Measurements from ENCODE around the gene SH3GL1.
A peak's percentile ranks its signal among the peaks of the same experiment; 100 is the strongest.

The SH3GL1 gene, protein sequence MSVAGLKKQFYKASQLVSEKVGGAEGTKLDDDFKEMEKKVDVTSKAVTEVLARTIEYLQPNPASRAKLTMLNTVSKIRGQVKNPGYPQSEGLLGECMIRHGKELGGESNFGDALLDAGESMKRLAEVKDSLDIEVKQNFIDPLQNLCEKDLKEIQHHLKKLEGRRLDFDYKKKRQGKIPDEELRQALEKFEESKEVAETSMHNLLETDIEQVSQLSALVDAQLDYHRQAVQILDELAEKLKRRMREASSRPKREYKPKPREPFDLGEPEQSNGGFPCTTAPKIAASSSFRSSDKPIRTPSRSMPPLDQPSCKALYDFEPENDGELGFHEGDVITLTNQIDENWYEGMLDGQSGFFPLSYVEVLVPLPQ

DNA sequence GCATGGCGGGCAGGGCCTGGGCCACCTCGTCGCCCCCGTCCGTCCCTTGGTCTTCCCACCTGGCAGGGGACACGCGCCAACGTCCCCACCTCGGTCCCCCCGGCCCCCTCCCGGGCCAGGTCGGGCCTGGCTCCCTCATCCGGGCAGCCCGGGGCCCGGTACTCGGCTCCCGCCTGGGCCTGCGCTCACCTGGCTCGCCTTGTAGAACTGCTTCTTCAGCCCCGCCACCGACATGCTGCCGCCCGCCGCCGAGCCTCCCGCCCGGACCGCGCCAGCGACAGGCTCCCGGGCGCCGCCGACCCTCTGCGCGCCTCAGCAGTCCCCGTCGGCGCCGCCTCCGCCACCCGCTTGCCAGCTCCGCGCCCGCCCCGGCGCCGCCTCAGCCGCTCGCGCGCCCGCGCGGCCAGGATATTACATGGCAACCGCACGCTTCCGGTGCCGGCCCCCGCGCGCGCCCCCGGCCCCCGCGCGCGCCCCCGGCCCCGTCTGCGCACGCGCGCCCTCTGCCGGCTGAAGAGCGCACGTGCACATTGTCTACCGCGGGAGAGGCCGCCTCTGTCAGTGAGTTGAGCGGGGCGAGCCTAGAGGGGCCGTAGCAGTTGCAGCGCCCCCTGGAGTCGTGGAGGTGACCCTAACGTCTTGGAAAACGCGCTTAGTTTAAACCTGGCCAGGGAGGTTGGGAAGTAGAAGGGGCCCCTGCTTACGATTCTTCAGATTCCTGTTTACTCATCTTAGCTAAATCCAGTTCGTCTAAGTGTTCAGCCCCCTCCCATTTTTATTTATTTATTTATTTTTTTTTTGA lies at the start of gene SH3GL1:
TSS of gene SH3GL1 (minus strand) at position 413 of the 802 bp plus-strand sequence. CDS start at position 234, 179 bp downstream.
- peak; percentile 85 to 89 for DNase-seq (ENCODE audit: low read depth in 2 of 2, low spot score in 1 of 2)

GRCh38 chr19:4449639-4450028 lies 49.3 kb upstream of the SH3GL1 start:
- DNase-seq (ENCODE audit: low read depth in 2 of 2, low spot score in 1 of 2), result no peak

DNA sequence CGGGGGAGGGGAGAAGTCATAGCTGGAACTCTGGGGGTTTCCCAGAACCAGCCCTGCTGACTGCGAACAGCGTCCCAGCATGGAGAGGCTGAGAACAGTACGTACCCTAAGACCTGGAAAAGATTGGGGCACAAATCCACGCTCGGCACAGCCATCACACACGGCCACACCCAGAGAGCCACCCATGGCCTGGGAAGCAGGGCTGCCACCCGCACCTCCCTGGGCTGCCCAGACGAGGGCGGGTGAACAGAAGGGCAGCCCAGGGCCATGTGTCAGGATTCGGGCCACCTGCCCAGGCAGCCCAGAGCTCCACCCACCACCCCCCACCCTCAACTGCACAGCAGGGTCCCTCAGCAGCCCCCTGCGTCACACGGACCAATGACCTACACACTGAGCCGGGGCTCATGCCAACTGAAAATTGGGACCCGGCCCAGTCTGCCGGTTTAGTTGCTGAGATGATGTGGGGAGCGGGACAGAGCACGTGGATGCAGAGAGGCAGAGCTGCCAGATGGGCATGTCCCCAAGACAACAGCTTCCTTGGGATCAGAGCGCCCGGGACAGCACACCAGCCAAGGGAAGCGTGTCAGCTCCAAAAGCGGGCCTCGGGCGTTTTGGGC lies 48.8 kb upstream of the SH3GL1 start:
- no peak for DNase-seq (ENCODE audit: low read depth in 2 of 2, low spot score in 1 of 2)

- DNase-seq (ENCODE audit: low read depth in 2 of 2, low spot score in 1 of 2), result no peak
These were observed 48.0 kb upstream of the SH3GL1 start for GRCh38 chr19:4448147-4448985.

DNA sequence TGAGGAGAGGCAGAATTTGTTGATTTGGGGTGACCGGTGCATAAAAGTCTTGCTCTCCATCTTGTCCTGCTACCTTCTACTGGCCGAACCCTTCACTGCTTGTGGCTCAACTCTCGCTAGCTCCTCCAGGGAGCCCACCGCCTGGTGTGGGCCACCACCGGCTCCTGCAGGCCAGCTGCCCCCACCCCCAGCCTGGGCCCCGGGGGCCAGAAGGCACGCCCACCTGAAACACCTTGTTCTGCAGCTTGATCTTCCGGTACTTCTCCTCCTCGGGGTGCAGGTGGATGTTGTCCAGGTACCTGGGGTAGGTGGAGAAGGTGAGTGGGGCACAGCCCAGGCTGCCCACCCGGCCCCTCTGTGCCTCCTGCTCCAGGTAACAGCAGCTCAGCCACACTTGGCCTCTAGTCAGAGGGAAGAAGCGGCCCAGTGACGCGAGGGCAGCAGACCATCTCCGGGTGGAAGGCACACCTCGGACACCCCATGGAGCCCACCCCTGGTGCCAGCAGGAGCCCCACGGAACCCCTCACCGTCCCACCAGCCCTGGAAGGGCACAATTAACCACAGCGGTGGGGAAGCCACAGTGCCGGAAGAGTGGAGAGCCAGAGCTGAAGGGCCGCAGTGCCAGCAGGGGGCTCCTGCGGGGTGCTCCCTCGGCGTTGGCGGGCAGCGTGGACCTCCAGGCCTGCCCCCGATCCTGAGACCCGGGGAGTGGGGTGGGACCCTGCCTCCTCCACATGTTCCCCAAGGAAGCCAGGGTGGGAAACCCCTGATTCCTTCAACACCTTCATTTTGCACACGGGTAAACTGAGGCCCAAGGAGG lies 47.2 kb upstream of the SH3GL1 start:
- no peak for DNase-seq (ENCODE audit: low read depth in 2 of 2, low spot score in 1 of 2)

GRCh38 chr19:4446704-4447200 lies 46.4 kb upstream of the SH3GL1 start:
- DNase-seq (ENCODE audit: low read depth in 2 of 2, low spot score in 1 of 2), result no peak

DNA sequence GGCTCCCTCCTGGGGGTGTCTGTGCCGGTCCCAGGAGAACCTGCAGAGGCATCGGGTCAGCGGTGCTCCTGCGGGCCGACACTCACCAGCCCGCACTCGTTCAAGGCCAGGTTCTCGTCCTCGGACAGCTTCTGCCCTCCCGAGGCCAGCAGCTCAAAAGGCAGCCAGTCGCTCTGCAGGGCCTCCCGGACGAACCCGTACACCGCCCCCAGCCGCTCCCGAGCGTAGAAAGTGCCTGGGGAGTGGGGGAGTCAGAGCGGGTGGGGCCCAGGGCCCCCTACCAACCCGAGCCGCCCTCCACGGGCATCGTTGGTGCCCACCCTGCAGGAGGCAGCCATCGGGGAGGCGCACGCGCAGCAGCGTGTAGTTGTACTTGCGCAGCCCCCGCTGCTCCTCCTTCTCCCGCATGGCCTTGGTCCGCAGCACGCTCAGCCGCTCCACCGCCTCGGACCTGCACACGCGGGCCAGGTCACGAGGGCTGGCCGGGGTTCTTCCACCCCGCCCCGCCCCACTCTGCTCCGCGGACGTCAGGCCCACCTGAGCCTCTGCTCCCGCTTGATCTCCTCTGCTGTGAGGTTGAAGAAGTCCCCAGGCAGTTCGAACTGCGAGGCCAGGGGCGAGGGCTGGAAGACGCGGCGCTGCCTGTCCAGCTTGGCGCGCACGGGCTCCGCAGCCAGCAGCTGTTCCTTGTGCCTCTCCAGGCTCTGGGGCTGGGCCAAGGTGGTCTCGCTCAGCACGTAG lies 45.8 kb upstream of the SH3GL1 start:
- DNase-seq (ENCODE audit: low read depth in 2 of 2, low spot score in 1 of 2), result no peak

- no peak for DNase-seq (ENCODE audit: low read depth in 2 of 2, low spot score in 1 of 2)
These were observed 44.7 kb upstream of the SH3GL1 start for GRCh38 chr19:4444765-4445741.

DNA sequence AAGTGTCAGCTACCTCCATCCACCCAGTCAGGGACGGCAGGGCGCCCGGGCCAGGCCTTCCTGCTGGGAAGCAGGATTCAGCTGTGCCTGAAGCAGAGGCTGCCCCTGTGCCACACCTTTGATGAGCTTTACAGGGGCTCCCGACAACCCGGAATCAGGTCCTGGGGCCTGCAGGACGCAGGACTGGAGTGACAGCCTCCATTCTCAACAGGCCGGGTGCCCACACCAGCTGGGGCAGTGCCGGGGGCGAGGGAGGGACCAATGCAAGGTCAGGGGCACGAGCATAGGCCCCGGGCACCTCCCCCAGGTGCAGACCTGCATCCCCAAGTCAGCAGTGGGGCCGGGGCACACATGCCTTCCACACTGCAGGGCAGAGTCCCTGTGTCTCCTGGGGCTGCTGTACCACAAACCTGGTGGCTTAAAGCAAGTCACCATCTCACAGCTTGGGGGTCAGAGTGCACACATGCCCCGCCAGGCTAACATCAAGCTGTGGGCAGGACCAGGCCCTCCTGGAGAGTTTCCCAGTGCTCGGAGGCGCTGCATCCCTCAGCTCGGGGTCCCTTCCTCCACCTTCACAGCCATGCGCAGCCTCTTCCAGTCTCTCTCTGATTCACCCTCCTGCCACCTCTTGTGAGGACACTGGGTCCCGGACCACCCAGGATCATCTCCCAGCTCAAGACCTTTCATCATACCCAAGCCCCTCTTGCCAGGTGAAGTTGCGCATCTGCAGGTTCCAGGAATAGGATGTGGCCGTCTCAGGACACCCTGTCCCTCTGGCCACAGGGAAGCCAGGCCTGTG lies 43.8 kb upstream of the SH3GL1 start:
- no peak for DNase-seq (ENCODE audit: low read depth in 2 of 2, low spot score in 1 of 2)

DNA sequence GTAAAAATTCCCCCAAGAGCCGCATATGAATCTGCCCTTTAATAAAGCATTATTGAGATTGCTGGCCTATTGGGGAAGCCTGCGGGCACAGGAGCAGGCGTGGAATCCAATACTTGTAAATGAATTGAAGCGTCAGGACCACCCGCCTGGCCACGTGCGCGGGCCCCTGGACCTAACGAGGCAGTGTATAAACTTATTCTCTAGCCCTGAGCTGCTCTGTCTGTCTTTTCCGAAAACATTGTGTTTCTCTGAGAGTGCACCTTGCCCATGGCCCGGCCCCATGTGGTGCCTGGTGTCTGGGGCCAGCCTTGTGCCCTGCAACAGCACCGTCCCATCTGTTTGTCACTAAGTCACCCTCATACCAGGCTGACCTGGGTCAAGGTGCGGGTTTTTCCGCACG lies 42.8 kb upstream of the SH3GL1 start:
- no peak for DNase-seq (ENCODE audit: low read depth in 2 of 2, low spot score in 1 of 2)

DNA sequence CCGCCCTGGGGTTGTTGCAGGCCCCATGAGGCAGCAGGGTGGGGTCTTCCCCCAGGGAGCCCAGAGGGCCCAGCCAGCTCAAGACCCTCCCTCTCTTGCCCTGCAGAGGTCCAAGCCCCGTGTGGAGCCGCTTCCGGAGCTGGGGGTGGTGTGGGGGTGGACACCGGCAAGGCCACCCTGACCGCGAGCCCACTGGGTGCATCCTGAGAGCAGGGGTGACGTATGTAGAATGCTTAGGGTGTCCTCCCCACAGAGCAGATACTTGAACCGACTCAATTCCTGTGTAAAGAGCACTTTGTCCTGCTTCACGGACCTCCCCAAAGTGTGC lies 42.4 kb upstream of the SH3GL1 start:
- DNase-seq (ENCODE audit: low read depth in 2 of 2, low spot score in 1 of 2), result no peak

DNA sequence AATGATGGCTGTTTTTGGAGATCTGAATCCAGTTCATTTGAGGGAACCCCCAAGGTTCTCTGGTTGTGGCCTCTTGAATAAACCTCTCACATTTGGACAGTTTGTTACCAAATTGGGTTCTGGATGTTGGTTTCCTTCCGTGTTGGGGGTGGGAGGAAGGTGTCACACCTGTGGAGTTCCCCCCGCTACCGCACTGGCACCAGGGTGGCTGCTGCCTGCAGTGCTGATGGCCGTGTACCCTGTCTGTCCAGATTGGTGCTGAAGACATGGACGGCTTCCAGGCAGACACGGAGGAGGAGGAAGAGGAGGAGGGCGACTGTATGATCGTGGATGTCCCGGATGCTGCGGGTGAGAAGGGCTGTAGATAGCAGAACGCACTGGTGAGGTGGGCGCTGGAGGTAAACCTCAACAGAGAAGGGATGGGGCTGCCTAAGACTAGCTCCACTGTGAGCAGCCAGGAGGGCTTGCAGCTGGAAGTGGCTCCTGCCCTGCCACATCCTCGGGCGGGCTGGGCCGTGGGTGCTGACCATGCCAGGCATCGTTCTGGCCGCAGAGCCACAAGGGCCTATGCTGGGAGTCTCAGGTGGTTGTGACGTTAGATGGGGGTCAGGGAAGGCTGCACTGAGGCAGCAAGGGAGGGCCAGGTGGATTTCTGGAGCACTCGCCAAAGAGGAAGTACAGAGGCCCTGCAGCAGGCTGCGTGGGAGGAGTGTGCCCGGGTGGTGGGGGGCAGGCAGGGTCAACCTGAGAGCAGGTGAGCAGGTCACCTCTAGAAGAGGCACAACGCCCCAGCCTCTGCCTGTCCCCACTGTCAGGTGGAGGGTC lies 41.9 kb upstream of the SH3GL1 start:
- DNase-seq (ENCODE audit: low read depth in 2 of 2, low spot score in 1 of 2), result no peak

DNA sequence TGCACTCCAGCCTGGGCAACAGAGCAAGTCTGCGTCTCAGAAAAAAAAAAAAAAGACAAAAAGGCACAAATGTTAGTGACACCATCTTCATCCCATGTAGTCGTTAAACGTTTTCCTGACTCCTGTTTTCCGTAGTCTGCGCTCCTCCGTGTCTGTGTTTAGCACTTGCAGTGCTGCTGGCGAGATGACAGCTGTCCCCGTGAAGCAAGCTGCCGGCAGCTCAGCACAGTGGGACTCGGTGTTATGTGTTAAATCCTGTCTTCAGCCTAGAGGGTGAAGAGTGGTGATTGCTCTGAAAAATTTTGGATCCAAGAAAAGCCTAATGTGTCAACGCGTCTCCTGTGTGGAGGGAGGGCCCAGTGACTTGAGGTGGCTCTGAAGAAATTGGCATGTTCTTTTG lies 38.9 kb upstream of the SH3GL1 start:
- DNase-seq (ENCODE audit: low read depth in 2 of 2, low spot score in 1 of 2), result no peak

DNA sequence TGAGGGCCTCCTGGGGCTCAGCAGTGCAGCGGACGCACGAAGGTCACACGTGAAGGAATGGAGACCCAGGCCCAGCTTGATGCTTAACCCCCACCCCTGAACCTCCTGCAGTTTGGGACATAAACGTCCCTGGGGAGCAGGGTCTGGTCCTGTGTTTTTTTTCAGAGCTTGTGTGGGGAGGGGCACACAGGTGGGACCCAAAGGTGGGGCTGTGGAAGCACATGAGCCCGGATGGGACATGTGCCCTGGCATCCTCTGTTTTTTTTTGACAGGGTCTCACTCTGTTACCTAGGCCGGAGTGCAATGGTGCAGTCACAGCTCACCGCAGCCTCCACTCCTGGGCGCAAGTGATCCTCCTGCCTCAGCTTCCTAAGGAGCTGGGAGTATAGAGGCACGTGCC lies 36.8 kb upstream of the SH3GL1 start:
- DNase-seq (ENCODE audit: low read depth in 2 of 2, low spot score in 1 of 2), result no peak

GRCh38 chr19:4436231-4436630 lies 35.9 kb upstream of the SH3GL1 start:
- DNase-seq (ENCODE audit: low read depth in 2 of 2, low spot score in 1 of 2), result no peak

DNA sequence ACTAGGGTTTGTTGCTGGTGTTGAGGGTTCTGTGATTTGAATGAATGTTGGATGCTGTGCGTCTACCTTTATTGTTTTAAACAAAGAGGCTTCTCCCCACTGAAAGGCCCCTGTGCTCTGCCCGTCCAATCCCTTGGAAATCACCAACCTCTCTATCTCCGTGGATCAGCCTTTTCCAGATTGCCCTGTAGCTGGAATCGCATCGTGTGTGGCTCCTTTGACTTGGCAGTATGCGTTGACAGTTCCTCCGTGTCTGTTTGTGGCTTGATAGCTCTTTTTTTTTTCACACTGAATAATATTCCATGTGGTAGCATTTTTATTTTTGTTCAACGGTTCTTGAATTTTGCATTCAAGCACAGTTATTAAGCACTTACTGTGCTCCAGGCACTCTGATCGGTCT lies 34.0 kb upstream of the SH3GL1 start:
- no peak for DNase-seq (ENCODE audit: low read depth in 2 of 2, low spot score in 1 of 2)
